ENCODE results near the gene NUDT2.
"Not testable (repeated sequence)": the region's sequence is repeated elsewhere in the genome, so short reads cannot be mapped to it uniquely, and the experiment has no call there.

The NUDT2 gene

DNA sequence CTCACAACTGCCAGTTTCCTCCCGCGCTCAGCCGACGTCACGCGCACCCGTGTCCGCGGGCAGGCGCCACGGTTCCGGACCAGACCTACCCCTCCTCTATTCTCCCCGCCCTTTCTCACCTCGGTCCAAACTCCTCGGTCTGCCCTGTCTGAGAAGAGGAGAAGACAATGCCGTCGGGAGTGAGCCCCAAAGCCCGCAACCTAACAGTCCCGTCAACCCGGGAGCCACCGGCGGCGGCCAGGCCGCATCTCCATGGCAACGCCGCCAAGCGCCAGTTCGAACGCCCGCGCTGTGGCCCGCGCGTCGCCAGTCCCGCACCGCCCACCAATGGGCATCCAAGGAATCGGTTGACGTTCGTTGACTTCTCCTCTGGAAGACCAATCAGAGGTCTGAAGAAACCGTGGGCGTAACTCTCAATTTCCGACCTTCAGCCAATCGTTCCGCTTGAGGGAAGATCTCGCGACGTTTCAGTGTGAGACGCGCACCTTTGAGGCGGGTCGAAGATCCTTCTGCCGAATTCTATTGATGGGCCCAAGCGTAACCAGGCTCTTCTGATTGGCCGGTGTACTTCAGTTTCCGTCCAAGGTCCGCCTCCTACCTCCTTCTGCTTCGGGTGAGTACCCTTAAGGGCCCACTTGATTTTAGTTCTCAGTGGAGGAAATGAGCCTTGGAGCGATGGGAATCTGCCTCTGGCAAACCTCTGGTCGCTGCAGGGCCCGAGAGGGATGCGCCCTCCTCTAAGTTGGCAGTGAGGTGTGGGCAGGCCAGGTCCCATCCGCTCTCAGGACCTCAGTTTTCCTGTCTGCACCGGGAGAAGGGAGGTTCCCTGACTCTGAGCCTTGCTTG is at the start of gene NUDT2, which contains the start of gene KIF24:
Gene NUDT2, plus strand, starts transcription at position 583 of the 846 bp plus-strand sequence. CDS start 9,471 bp downstream, outside the sequence.
Gene KIF24, minus strand, starts transcription at position 282 of the 846 bp plus-strand sequence. CDS start 17,922 bp downstream, outside the sequence.
- DNase-seq (ENCODE audit: low spot score), result peak; percentile 95

- DNase-seq (ENCODE audit: low spot score), result no peak
These were observed 47.3 kb upstream of the NUDT2 start for GRCh38 chr9:34282096-34282495.

GRCh38 chr9:34289159-34289558 is 40.2 kb upstream of the NUDT2 start:
- no peak for DNase-seq (ENCODE audit: low spot score)

DNA sequence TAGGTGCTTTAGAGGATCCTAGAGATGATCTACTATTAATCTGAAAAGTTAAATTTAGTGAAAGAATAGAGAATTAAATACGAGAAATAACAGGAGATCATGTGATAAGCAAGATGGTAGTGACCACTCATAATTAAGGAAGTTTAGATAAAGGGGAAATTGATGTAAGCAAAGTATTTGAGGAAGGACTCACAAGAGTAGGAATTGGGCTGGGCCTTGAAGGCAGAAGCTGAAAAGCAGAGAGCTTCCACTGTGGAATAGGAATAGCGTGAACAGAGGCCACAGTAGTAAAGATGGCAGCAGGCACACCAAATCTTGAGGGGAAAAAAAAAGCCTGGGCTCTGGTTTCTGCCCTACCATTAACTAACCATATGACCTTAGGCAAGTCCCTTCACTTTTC is 38.3 kb upstream of the NUDT2 start:
- DNase-seq (ENCODE audit: low spot score), result no peak

GRCh38 chr9:34291423-34291822 is 37.9 kb upstream of the NUDT2 start:
- no peak for DNase-seq (ENCODE audit: low spot score)

DNA sequence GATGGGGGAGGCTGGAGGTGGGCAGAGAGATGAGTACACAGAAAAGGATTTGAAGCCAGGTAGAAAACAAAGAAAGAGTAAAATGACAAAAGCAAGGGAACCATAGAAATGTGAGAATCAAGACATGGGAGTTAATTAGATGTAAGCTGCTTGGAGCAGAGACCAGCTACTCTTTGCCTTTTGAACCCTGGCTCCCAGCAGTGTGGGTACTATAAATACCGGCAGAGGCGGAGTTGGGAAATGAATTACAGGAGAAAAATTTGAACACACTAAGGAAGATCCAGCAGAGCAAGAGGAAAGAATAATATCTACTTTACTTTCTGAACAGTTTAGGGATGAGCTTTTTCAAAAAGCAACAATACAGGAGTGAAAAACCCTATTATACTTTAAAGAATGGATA is 36.8 kb upstream of the NUDT2 start:
- no peak for DNase-seq (ENCODE audit: low spot score)

- DNase-seq (ENCODE audit: low spot score), result not testable (repeated sequence)
These were observed 28.3 kb upstream of the NUDT2 start for GRCh38 chr9:34301064-34301463.

GRCh38 chr9:34308316-34308715 is 21.1 kb upstream of the NUDT2 start:
- not testable (repeated sequence) for DNase-seq (ENCODE audit: low spot score)

GRCh38 chr9:34310215-34310614 is 19.2 kb upstream of the NUDT2 start:
- no peak for DNase-seq (ENCODE audit: low spot score)

GRCh38 chr9:34311499-34312185 is 17.7 kb upstream of the NUDT2 start:
- DNase-seq (ENCODE audit: low spot score), result no peak

DNA sequence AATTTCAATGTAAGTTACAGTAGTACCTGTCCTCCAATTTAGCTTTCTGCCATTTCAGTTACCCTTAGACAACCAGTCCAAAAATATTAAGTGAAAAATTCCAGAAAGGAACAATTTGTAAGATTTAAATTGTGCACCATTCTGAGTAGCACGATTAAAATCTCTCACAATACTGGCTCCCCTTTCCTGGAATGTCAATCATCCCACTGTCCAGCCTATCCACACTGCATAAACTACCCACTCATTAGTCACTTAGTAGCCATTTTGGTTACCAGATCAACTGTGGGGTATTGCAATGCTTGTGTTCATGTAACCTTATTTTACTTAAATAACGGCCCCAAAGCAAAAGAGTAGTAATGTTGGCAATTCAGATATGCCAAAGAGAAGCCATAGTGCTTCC is 11.9 kb upstream of the NUDT2 start:
- no peak for DNase-seq (ENCODE audit: low spot score)

DNA sequence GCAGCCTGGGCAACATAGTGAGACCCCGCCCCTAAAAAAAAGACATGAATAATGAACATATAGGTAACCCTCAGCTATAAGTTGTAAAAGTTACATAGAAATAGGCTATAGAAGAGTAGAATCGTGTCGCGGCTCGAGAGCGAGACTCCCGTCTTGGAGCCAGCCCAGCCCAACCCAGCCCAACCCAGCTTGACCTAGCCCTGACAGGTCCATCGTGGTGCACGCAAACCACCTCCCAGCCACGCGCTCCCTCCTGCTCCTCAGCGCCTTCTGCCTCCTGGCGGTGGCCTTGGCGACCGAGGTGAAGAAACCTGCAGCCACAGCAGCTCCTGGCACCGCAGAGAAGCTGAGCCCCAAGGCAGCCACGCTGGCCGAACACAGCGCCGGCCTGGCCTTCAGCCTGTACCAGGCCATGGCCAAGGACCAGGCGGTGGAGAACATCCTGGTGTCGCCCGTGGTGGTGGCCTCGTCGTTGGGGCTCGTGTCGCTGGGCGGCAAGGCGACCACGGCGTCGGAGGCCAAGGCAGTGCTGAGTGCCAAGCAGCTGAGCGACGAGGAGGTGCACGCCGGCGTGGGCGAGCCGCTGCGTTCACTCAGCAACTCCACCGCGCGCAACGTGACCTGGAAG is 11.1 kb upstream of the NUDT2 start:
- no peak for DNase-seq (ENCODE audit: low spot score)

DNA sequence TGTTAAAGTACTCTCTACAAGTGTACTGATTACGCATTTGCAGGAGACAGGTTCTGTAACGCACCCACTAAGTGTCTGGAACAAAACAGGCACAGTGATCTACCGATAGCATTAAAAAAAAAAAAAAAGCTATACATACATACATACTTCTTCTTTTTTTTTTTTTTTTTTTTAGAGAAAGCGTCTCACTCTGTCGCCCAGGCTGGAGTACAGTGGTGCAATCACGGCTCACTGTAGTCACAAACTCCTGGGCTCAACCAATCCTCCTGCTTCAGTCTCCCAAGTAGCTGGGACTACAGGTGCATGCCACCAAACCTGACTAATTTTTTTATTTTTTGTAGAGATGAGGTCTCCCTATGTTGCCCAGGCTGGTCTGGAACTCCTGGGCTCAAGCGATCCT is 7.9 kb upstream of the NUDT2 start:
- no peak for DNase-seq (ENCODE audit: low spot score)

GRCh38 chr9:34322899-34323591 is 6.3 kb upstream of the NUDT2 start:
- DNase-seq (ENCODE audit: low spot score), result no peak

DNA sequence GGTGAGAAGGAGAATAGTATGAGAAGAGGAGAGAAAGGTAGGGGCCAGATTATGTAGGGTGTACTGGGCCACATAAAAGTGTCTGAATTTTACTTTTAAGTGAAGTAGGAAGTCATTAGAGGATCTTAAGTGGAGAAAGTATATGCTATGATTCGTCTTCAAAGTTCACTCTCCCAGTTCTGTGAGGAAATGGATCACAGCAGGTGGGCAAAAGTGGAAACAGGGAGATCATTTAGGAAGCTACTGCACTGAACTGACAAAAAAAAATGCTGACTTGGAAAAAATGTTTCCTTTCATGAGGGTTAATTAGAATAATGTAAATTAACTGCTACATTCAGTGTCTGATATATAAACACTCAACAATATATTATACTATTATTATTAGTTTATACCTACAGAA is 2.7 kb upstream of the NUDT2 start:
- no peak for DNase-seq (ENCODE audit: low spot score)

GRCh38 chr9:34328500-34328986 is 826 bp upstream of the NUDT2 start:
- peak; percentile 26 for DNase-seq (ENCODE audit: low spot score)

GRCh38 chr9:34331196-34331595 is 1.8 kb downstream of the NUDT2 start:
- DNase-seq (ENCODE audit: low spot score), result no peak

GRCh38 chr9:34332076-34332964 is 3.0 kb downstream of the NUDT2 start:
- no peak for DNase-seq (ENCODE audit: low spot score)

DNA sequence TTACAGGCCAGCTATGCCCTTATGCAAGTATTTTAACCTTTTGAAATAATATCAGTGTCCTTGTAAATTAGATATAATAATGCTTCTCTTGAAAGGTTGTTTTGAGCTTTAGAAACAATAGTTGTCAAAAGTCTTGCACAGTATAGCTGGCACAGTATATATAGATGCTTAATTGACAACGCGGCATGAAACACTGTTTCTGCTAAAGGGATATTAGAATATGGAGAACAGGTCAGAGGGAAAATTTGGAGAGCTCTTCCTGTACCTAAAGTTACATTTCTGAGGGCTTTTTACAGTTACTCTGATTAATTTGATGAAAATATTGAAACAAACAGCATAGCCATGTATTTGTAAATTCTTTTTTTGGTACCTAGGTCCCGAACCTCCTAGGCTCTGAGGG is 4.5 kb downstream of the NUDT2 start:
- DNase-seq (ENCODE audit: low spot score), result no peak

DNA sequence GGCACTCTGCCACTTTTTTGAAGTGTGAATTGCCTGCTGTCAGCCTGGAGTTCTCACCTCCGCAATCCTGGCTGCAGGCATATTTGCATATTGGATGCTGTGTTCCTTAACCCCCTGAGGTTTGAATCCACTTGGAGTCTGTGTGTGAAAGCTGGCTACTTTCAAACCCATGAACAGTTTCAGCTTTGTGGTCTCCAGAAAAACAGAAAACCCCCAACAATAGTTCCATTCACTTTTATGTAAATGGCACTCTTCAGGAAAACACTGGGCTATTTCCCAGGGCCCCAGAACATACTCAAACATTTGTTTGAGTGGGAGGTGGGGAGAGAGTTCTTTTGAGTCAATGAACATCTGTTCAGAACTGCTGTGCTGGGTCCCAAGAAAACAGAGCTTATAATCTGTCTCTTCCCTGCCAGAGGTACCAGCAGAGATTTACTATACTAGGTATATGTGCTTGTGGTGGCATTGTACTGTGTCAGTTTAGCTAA is 5.0 kb downstream of the NUDT2 start:
- no peak for DNase-seq (ENCODE audit: low spot score)

- DNase-seq (ENCODE audit: low spot score), result no peak
These were observed 5.5 kb downstream of the NUDT2 start for GRCh38 chr9:34334916-34335315.

Data from iPS-NIHi11 (cell line).